ENCODE data around the gene CCDC3. TPM values are rescaled to one million over a fixed set of nuclear protein-coding genes. Genes with fewer than 3 reads are reported as not detected.

Gene CCDC3
- total RNA-seq, 1 donor from 2014 or later: 1.1 TPM

DNA sequence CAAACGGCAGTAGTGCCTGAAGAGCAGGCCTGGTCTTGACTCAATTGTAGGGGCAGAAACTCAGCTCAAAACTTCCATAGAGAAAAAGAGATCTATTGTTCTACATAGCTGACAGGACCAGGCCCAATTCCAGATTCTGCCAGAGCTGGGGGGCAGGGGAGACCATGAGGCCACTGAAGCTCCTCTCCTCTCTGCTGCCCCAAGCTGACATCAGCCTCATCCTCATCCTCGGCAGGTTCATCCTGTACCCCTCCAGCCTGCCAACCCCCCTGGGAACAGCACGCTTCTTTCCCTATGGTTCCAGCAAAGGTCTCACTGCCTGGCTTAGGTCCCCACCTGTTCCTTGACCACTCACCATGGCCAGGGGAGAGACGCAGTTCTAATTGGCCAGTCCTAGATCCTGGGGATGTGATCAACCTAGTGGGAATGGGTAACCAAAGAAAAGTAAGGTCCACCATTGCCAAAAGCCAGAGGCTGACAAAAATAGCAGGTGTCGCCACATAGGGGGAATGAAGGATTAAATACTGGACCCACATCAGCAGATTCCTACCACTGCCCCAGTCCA, 42.9 kb downstream of the CCDC3 start:
- peak overlapping the region; percentile 24 for H3K4me3 Mint-ChIP-seq (ENCODE audit: low read depth)
- H3K4me1 Mint-ChIP-seq (ENCODE audit: low read depth): peaks cover 12% of the 10 kb centered on the region
- H3K36me3 Mint-ChIP-seq (ENCODE audit: insufficient read depth): no peaks in the 10 kb centered on the region
- DNase-seq (ENCODE audit: low spot score, unreplicated experiment): no peak
- no peaks in the 10 kb centered on the region for H3K27me3 Mint-ChIP-seq
- H3K27ac Mint-ChIP-seq: no peak overlapping the region
- peaks cover 5% of the 10 kb centered on the region for H3K9me3 Mint-ChIP-seq (ENCODE audit: low read depth)
- TF ChIP-seq, protein P1, sequence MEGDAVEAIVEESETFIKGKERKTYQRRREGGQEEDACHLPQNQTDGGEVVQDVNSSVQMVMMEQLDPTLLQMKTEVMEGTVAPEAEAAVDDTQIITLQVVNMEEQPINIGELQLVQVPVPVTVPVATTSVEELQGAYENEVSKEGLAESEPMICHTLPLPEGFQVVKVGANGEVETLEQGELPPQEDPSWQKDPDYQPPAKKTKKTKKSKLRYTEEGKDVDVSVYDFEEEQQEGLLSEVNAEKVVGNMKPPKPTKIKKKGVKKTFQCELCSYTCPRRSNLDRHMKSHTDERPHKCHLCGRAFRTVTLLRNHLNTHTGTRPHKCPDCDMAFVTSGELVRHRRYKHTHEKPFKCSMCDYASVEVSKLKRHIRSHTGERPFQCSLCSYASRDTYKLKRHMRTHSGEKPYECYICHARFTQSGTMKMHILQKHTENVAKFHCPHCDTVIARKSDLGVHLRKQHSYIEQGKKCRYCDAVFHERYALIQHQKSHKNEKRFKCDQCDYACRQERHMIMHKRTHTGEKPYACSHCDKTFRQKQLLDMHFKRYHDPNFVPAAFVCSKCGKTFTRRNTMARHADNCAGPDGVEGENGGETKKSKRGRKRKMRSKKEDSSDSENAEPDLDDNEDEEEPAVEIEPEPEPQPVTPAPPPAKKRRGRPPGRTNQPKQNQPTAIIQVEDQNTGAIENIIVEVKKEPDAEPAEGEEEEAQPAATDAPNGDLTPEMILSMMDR (IDR thresholded peaks at IDR 0.05; ENCODE audit: unreplicated experiment): no peak

DNA sequence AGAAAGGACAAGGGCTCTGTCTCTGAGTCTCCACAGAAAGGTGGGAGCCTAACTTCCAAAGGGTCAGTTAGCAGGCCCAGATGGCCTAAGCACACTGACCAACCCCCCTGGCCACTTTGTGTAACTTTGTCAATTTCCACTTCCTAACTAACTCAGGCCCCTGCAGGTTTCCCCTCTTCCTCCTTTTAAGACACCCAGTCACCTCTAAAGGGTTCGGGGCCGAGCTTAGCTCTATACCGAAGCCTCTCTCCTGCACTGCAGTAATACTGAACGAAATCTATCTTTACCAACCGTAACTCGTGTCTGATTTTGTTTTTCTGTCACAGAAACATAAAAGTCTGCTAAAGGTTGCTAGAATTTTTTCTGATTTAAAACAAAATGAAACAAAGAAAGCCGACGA, 44.4 kb downstream of the CCDC3 start:
- H3K4me3 Mint-ChIP-seq (ENCODE audit: low read depth): no peak overlapping the region
- TF ChIP-seq, protein P1 (IDR thresholded peaks at IDR 0.05; ENCODE audit: unreplicated experiment): no peak
- no peak for DNase-seq (ENCODE audit: low spot score, unreplicated experiment)
- H3K27ac Mint-ChIP-seq: no peak overlapping the region
- H3K9me3 Mint-ChIP-seq (ENCODE audit: low read depth): peaks cover 19% of the 10 kb centered on the region
- H3K4me1 Mint-ChIP-seq (ENCODE audit: low read depth): peaks cover 11% of the 10 kb centered on the region
- no peaks in the 10 kb centered on the region for H3K36me3 Mint-ChIP-seq (ENCODE audit: insufficient read depth)
- H3K27me3 Mint-ChIP-seq: no peaks in the 10 kb centered on the region

DNA sequence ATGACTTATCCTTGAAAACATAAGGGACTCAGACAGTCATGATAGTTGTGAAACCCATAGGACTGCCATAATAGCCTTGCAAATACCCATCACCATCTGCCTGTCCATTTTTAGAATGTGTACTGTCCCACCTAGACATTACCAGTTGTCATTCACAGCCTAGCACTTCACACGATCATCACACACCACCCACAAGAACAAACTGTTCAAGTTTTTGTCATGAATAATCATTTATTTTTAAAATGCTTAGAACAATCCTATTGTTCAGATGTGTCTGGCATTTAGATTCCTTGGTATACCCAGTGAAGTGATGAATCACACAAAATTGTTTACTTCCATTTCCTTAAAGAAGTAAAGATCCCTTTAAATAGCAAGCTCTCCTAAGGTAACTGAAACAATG, 46.6 kb downstream of the CCDC3 start:
- Mint-ChIP-seq H3K9me3 (ENCODE audit: low read depth) (peaks cover 19% of the 10 kb centered on the region), H3K36me3 (ENCODE audit: insufficient read depth) (no peaks in the 10 kb centered on the region), H3K4me3 (ENCODE audit: low read depth) (no peak overlapping the region), H3K4me1 (ENCODE audit: low read depth) (no peaks in the 10 kb centered on the region), H3K27me3 (no peaks in the 10 kb centered on the region), H3K27ac (no peak overlapping the region)
- TF ChIP-seq, protein P1 (IDR thresholded peaks at IDR 0.05; ENCODE audit: unreplicated experiment): no peak
- DNase-seq (ENCODE audit: low spot score, unreplicated experiment): no peak

DNA sequence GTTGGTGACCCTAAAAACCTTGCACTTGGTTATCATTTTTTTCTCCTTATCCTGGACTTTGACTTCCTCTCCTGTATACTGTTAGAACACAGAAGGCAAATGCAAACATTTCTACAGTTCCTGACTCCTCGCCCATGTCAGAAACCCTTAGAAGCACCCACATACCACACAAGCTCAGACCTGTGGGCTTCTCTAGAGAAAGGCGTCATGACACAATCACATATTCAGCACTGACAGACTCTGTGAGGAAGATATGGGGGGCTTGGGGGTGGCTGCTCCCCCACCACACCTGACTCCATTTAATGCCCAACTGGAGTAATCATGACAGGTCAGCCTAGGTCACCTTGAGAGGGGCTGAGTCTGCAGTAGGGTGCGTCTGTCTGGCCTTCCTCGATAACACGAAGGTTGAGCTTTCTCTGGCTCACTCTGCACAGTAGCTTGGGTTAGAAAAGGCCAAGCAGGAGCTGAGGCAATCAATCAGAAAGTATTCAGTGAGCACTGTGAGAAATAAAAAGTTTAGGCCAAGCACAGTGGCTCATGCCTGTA, 50.9 kb downstream of the CCDC3 start:
- H3K27ac Mint-ChIP-seq: peak overlapping the region; percentile 31
- peaks cover 19% of the 10 kb centered on the region for H3K9me3 Mint-ChIP-seq (ENCODE audit: low read depth)
- DNase-seq (ENCODE audit: low spot score, unreplicated experiment): no peak
- TF ChIP-seq, protein P1 (IDR thresholded peaks at IDR 0.05; ENCODE audit: unreplicated experiment): no peak
- H3K4me1 Mint-ChIP-seq (ENCODE audit: low read depth): no peaks in the 10 kb centered on the region
- H3K4me3 Mint-ChIP-seq (ENCODE audit: low read depth): no peak overlapping the region
- no peaks in the 10 kb centered on the region for H3K36me3 Mint-ChIP-seq (ENCODE audit: insufficient read depth)
- no peaks in the 10 kb centered on the region for H3K27me3 Mint-ChIP-seq

DNA sequence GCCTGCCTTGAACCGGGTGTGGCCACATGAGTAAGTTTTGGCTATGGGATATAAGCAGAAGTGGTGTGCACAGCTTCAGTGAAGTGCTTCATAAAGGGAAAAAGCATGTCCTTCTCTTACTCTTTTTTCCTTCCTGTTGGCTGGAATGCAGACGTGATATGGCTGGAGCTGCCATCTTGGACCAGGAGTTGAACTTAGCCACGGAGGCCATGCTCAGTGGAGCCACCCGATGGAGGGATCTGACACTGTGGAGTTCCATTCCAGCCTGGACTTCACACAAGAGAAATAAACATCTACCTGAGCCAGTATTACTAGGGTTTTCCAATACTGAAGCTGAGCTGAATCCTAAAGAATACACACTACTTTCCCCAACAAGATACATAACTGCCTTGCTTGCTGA, 52.3 kb downstream of the CCDC3 start:
- DNase-seq (ENCODE audit: low spot score, unreplicated experiment): no peak
- no peaks in the 10 kb centered on the region for H3K36me3 Mint-ChIP-seq (ENCODE audit: insufficient read depth)
- H3K4me3 Mint-ChIP-seq (ENCODE audit: low read depth): no peak overlapping the region
- TF ChIP-seq, protein P1 (IDR thresholded peaks at IDR 0.05; ENCODE audit: unreplicated experiment): no peak
- peaks cover 16% of the 10 kb centered on the region for H3K9me3 Mint-ChIP-seq (ENCODE audit: low read depth)
- H3K27ac Mint-ChIP-seq: no peak overlapping the region
- H3K27me3 Mint-ChIP-seq: no peaks in the 10 kb centered on the region
- H3K4me1 Mint-ChIP-seq (ENCODE audit: low read depth): no peaks in the 10 kb centered on the region
